Dedifferentiated amniotic fluid mesenchymal stem cell (primary cell): Measurements from ENCODE around the gene GLB1L3.
"Not testable (repeated sequence)": the region's sequence is repeated elsewhere in the genome, so short reads cannot be mapped to it uniquely, and the experiment has no call there.

ENCODE experiments used
- DNase-seq: peaks from one replicate; pipeline ENCODE4 v3.0.0-alpha.2; 2016; ENCODE audit errors: extremely low spot score

GLB1L3 gene

DNA sequence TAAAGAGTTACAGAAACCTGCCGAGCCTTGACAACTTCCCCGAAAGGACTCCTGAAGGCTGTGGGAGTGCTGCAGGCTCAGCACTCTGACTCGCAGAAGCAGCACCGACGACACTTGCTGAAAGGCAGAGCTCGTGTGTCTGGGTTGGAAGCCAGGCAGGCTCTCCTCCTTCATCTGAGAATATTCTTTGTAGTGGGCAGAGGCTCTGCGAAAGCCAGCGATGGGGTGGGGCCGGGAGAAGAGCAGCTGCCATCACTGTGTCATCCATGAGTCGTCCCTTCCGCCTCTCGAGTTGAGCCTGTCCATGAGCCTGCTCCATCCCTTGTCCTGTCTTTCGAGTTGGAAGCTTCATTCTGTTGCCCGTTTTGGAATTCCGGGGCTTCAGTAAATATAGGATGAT lies 67.5 kb downstream of the GLB1L3 start:
- no peak for DNase-seq

DNA sequence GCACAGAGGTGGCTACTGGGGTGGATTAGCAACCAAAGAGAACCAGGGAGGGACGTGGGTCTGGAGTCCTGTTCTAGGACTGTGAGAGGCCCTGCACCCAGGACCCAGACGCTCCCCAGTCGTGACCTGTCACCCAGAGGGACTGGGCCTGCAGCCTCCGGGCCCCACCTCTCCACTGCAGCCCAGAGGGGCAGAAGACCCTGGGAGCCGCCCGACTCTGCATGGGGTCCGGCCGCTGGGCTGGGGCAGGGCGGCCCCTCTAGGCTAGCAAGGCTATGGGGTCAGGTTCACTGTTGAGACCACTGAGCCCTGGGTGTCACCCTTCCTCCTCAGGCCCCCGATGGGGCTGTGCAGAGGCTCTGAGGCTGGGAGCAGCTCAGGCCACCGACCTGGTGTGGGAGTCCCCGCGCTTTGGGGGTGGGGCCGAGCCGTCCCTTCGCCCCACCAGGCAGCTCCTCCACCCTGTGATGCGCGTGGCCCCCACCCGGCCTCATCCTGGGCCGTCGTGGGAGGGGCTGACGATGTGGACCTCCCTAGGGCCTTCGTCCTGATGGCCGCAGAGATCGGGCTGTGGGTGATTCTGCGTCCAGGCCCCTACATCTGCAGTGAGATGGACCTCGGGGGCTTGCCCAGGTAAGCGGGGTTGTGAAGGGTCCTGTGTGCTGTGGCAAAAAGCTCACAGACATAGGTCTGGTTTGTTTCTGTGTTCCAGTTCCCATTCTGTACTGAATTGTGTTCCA lies 68.5 kb downstream of the GLB1L3 start:
- not testable (repeated sequence) for DNase-seq

DNA sequence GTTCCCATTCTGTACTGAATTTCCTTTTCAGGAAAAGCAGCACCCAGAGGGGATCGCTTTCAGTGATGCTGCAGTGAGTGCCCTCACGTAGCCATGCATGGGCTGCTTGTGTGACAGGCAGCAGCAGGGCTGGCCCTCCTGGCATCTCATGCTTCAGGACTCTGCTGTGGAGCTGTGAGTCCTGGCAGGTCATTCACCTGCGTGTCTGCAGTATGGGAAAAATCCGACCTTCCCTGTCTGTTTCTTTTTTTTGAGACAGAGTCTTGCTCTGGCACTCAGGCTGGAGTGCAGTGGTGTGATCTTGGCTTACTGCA lies 69.0 kb downstream of the GLB1L3 start:
- DNase-seq = no peak

DNA sequence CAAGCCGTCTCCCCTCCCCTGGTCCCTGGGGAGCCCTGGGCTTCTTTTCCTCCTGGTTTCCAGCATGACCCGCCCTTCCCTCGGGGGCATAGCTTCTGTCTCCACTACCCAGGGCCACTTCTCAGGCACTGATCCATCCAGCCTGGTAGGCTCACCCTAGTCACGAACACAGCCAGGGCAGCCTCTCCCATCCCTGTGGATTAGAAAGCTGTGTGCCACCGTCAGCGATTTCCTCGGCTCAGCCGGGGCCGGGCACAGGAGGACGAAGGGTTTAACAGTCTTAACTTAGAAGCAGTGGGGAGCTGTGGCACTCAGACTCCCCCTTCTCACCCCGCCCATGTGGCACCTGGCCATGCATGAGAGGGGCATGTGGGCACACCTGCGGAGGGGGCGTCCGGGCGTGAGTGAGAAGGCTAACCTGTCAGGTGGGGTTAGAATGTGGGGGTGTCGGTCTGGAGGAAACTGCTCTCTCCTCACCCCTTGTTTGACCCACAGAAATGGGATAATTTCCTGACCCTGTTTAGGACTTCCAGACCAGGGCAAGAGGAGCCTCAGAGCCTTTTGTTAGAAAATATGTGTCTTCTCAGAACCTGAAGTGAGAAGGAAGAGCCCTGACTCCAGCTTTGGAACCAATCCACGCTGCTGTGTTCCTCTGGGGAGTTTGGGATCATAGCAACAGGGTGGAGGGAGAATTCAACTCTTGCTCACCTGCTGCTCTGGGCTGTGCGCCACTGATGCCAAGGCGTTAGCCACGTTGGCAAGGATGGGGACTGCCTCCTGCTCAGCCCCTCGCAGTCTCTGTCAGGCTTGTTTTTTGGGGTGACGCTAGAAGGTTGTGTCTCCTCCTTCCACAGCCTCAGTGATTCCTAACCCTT lies 70.2 kb downstream of the GLB1L3 start:
- DNase-seq = no peak

DNA sequence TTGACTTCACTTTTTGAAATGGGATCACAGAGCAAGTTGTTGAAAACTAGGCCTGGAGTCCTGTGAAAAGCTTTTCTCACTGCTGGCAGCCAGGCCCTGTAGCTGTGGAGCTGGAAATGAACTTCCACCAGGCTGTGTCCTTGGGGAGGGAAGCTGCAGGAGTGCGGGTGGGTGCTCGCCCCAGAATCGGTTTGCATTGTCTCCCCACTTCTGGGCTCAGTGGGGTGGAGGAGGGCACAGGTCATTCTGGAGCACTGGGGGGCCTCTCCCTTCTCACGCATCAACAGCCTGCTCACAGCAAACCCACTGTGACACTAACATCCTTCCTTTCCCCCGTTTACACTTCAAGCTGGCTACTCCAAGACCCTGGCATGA lies 70.8 kb downstream of the GLB1L3 start:
- no peak for DNase-seq

DNA sequence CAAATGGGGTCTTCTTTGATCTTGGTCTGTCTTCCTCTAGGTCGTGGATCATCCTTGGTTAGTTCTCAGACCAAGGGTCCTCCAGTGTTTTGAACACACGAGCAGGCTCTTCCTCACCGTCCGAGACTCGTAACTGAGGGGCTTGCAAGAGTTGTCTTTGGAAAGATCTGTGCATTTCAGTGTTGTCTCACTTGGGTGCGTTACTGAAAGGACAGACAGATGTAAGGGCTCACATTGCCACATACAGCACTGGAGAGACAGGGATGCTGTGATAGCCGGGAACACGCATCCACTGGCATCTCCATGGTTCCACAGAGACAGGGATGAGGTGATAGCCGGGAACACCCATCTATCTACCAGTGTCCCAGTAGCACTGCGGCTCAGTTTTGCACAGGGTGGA lies 71.3 kb downstream of the GLB1L3 start:
- no peak for DNase-seq

DNA sequence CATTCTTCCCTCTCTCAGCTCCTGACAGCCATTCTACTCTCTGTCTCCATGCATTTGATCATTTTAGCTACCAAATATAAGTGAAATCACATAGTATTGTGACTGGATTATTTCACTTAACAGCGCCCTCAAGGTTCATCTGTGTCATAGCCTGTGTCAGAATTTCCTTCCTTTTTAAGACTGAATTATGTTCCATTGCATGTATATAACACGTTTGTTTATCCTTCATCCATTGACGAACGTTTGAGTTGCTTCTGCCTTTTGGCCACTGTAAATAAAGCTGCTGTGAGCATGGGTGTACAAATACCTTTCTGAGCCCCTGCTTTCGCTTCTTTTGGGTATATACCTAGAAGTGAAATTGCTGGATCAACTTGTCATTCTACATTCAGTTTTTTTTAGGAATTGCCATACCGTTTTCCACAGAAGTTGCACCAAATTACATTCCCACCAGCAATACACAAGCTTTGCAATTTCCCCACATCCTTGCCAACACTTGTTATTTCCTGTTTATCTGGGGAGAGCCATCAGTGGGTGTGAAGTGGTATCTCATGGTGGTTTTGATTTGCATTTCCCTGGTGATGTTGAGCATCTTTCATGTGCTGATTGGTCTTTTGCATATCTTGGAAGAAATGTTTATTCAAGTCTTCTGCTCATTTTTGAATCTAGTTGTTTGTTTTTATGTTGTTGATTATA lies 73.1 kb downstream of the GLB1L3 start:
- no peak for DNase-seq

DNA sequence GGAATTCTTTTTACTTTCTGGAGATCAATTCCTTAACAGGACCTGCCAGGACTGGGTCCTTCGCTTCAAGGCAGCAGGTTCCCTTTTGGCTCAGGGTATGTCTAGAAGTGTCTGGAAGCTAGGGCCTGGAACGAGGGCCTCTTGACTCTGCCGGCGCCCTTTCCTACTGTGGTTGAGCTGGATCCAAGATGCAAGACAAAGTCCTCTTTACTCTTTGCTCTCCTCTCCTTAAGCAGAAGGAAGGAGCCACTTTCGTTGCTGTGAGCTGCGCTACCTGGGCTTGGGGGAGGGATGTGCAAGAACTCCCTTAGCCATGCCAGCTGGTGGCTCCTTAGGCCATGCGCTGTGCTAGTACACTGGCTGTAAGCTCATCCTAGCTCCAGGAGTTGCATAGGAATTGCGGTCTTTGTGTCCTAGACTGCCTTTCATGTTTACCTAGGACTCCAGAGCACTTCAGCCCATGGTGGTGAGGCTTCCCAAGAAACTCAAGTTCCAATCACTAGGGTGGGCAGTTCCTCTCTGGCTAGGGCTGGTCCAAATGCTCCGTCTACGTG lies 73.7 kb downstream of the GLB1L3 start:
- no peak for DNase-seq

DNA sequence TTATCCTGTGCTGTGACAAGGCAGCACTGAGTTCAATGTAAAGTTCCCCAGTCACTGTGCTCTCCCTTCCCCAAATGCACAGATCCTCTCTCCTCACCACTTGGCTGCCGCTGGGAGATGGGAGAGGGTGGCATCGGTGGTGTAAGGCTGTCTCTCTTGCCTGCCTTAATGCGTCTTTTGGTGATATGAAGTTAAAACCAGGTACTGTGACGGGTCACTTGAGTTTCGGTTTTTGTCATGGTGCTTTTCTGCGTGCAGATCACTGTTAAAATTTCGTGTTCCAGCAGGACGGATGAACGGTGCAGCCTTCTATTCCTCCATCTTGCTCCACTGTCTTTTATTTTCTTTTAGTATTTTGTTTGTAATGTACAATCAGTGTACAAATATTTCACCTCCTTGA lies 74.2 kb downstream of the GLB1L3 start:
- DNase-seq = no peak

DNA sequence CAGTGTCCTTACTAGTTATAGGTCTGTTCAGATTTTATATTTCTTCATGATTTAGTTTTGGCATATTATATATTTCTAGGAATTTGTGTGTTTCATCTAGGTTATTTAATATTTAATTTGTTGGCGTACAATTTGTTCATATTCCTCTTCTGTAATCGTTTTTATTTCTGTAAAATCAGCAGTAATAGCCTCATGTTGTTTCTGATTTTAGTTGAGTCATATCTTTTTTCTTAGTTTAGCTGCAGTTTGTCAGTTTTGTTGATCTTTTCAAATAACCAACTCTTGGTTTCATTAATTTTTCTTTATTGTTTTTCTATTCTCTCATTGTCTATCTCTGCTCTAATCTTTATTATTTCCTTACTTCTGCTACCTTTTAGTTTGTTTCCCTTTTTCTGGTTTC lies 75.9 kb downstream of the GLB1L3 start:
- DNase-seq = no peak

DNA sequence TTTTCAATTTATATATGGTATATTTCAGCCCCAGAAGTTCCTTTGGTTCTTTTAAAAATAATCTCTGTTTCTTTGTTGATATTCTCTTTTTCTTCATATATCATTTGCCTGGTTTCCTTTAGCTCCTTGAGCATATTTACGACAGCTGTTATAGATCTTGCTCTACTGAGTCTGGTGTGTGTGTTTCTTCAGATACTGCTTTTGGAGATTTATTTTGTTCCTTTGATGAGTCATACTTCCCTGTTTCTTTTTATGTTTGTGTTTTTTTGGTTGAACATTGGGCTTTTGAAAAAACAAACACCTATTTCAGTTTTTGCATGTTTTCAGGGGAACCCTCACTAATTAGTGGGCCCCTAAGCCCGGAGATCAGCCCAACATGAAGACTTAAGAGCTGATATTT lies 79.0 kb downstream of the GLB1L3 start:
- DNase-seq = no peak

DNA sequence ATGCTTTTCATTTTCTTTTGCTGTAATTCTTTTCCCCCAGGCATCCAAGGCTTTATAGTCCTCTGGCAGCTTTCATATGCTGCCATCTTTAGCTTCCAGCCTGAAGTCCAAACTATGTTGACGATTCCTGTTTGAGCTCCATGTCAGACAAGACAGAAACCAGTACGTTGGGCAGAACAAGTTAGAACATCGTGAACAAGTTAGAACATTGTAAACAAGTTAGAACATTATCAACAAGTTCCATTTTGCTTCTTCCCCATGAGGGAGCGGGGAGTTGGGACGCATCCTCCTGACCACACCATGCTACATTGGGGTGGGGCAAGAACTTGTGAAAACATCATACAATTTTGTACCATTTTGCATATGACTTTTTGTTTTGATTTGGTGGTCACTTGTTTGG lies 79.5 kb downstream of the GLB1L3 start:
- DNase-seq = no peak

DNA sequence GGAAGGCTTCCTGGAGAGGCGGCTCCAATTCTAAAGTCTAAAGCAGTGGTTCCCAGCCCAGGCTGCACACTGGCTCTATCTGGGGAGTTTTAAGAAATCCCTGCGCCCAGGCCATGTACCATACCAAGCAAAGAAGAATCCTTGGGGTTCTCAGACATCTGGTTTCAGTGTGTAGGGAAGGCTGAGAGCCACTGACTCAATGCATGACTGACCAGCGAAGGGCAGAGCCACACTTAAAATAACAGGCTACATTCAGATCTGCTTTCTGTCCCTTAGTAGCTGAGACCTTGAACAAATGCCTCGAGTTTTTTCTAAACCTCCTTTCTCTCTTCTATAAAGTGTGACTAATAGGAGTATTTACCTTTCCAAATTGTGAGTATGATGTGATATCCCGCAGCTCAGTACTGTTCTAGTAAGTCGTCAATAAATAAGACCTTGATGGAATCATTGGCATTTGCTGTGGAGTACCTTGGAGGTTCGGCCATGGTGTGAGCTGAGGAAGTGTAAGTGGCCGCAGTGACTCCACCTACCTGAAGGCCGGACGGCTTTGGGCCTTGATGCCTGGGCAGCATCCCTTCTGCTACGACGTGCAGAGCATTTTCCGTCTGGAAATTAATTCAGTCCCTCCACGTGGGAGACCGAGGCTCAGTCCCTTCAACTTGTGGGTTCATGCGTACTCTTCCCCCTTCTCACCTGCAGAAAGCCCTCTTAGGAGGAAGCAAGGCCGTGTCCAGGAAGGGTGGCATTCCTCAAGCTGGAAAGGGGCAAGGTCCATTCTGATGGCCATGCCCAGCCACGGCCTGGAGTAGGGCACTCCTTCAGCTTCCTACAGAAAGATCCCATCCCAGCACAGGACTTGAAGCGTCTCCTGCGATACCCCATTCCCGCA lies 80.7 kb downstream of the GLB1L3 start:
- no peak for DNase-seq

DNA sequence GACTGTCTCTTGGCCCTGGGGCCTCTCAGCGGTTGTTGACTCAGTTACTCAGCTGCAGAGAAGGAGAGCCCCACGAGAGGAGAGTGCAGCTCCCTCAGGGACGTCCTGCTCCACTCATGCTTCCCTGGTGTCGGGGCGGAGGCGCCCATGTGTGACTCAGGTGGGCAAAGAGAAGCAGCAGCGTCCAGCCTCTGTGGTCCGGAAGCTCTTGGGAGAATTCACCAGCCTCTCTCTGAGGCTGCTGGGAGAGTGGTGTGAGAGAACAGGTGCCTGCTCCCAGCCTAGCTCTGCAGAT lies 81.3 kb downstream of the GLB1L3 start:
- no peak for DNase-seq

DNA sequence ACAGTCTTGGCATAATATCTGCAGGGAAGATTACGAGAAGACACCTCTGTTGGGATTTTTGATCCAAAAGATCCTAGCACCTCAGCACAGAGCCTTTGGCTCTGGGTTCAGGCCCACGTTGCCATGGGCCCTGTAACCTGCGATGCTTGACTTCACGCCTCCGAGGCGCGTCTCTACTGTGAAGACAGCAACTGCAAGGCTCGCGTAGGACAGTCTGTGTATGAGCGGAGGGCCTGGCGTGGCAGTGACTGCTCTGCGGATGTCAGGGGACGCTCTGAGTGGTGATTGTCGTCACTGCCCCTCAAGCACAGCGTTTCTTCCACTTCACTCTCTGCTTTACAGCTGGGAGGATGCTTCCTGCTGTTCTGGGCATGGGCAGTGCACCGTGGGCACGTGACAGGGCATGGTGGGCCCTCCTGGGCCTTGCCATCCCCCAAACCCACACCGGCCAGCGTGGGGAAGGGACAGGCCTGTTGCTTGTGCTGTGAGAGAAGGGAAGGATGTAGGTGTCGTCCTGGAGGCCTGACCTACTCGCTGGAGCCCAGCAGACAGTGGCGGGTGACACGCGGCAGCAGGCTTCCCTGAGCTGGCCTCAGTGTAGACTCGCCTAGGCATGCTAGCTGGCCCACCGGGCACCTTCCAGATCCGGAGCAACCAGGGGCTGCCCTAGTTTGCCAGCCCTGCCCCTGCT lies 82.1 kb downstream of the GLB1L3 start:
- DNase-seq = no peak

DNA sequence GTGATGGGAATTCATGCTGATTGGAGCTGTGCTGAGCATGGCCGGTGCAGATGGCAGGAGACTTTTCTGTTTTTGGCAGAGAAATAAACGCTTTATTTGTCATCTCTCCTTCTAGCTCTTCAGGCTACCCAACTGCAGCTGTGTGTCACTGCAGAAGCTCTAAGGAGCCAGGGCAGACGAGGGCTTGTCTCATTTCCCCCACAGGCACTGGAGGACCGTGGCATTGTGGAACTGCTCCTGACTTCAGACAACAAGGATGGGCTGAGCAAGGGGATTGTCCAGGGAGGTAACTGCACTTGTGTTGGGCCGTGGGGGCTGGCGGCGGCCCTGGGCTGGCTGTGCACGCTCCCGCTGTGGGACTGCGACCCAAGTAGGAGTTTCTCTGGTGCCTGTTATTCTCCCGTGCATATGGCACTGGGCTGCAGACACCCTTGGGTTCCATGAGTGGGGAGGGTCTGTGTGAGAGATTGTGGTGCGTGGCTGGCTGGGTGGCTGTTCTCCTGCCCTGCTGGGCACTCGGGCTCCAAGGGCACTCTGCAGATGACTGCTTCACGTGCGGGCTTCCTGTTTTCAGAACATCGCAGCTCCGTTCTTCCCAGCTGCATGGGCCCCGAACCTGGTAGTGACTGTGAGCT lies 82.8 kb downstream of the GLB1L3 start:
- DNase-seq = no peak

DNA sequence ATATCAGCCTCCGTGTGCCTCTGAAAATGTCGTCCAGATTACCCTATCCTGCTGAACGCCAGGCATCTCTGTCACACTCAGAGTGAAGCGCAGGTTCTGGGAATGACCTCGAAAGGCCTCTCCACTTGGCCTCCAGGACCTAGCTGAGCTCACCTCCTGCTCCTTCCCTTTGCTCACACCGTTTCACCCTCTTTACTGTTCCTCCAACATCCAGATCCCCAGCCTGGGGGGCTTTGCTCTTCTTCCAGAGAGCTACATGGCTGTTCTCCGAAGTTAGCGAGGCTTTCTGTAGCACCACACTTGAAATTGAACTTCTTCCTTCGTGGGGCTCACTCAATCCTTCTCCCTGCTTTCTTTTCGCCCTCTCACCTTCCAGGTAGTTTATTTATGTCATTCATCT lies 83.5 kb downstream of the GLB1L3 start:
- DNase-seq = no peak

DNA sequence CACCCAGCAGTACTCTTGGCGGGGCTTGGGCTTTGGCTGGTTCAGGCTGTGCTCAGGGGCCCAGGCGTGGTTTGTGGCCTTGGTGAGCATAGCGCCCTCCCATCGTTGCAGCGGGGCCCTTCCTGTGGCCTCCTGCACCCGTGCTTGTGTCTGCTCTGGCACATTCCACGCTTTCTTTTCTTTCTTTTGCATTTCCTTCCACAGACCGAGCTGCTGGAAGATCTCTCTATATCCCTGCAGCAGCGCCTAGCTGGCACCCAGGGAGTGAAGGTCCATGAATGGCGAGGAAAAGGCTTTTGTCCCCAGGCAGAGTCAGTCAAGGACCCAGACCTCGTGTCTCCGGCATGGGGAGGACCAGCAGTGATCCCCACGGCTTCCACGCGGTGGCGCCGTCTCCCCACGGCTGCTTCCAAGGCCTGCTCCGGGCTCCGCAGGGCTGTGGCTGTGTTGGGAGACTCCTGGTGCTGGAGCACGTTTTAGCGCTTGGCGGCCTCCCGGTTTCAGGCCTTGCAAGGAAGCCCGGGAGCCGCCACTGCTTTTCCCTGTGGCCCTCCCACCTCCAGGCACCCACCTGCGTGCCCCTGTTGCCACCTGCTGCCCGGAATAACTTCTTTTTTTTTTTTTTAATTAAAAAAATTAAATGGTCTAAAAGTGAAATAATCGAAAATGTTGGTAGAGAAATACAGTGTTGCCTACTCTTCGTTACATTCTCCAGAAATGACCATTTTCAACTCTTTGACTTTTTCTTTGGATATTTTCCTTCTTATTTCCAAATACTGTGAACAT lies 84.1 kb downstream of the GLB1L3 start:
- DNase-seq = no peak

DNA sequence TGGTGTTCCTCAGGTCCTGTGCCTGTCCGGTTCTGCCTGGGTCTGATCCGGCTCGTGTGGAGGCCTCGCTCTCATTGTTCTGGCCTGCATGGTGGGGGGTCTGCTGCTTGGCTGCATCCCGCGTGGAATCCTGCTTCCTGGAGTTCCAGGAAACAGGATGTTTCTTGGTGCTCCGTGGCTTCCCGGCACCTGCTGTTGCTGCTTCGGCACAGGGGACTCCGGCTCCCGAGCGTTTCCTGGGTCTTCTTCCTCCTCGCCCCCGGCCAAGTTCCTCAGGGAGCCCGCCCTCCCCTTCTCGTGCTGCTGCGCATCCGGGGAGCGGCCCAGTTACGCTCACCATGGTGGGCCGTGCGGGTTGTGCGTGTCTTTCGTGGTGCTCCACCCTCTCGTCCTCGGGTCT lies 85.5 kb downstream of the GLB1L3 start:
- DNase-seq = no peak
